Nephron progenitor cell (in vitro differentiated cells): Measurements from ENCODE around the gene HGS.
A peak's percentile ranks its signal among the peaks of the same experiment; 100 is the strongest.

Source experiments
- DNase-seq: peaks from one replicate; pipeline ENCODE4 v3.0.0; 2021
- H3K27ac Mint-ChIP-seq: 2 replicates; pipeline ENCODE4 v1.8.0; 2021; ENCODE audit warnings: mild to moderate bottlenecking, moderate library complexity, mixed read lengths
- H3K27me3 Mint-ChIP-seq: 2 replicates; pipeline ENCODE4 v1.8.0; 2021; ENCODE audit warnings: mild to moderate bottlenecking, low read depth, mixed read lengths; ENCODE audit not compliant: poor library complexity
- H3K36me3 Mint-ChIP-seq: 2 replicates; pipeline ENCODE4 v1.8.0; 2021; ENCODE audit warnings: low read depth, mixed read lengths
- H3K4me1 Mint-ChIP-seq: 2 replicates; pipeline ENCODE4 v1.8.0; 2021; ENCODE audit warnings: mixed read lengths
- H3K4me3 Mint-ChIP-seq: 2 replicates; pipeline ENCODE4 v1.8.0; 2021; ENCODE audit warnings: mild to moderate bottlenecking, moderate library complexity, mixed read lengths
- H3K9me3 Mint-ChIP-seq: 2 replicates; pipeline ENCODE4 v1.8.0; 2021; ENCODE audit warnings: mild to moderate bottlenecking, moderate library complexity, mixed read lengths
- CTCF ChIP-seq: fragments of 200-600 bp; sonication (generic); IDR thresholded peaks from 2 replicates; pipeline ENCODE4 v1.5.0; 2021; ENCODE audit warnings: antibody characterized with exemption

The HGS gene

GRCh38 chr17:81646869-81647600 is 36.8 kb upstream of the HGS start:
- no peak for DNase-seq
- H3K27ac Mint-ChIP-seq: no peak overlapping the region
- no peak overlapping the region for H3K4me3 Mint-ChIP-seq
- H3K4me1 Mint-ChIP-seq: peaks cover 5% of the 10 kb centered on the region
- H3K27me3 Mint-ChIP-seq: peaks cover 18% of the 10 kb centered on the region
- peaks cover 11% of the 10 kb centered on the region for H3K9me3 Mint-ChIP-seq
- no peak for TF ChIP-seq CTCF
- no peaks in the 10 kb centered on the region for H3K36me3 Mint-ChIP-seq

GRCh38 chr17:81647640-81648012 is 36.2 kb upstream of the HGS start:
- H3K4me3 Mint-ChIP-seq: no peak overlapping the region

GRCh38 chr17:81648013-81648706 is 35.7 kb upstream of the HGS start:
- Mint-ChIP-seq H3K27ac (no peak overlapping the region), H3K27me3 (peaks cover 18% of the 10 kb centered on the region), H3K4me3 (no peak overlapping the region), H3K36me3 (no peaks in the 10 kb centered on the region), H3K9me3 (peaks cover 11% of the 10 kb centered on the region), H3K4me1 (peaks cover 12% of the 10 kb centered on the region)
- DNase-seq: no peak
- no peak for TF ChIP-seq CTCF

More at GRCh38 chr17:81647640-81648012, 36.2 kb upstream of the HGS start:
- Mint-ChIP-seq H3K27ac (no peak overlapping the region), H3K27me3 (peaks cover 18% of the 10 kb centered on the region), H3K4me1 (peaks cover 6% of the 10 kb centered on the region), H3K9me3 (peaks cover 11% of the 10 kb centered on the region), H3K36me3 (no peaks in the 10 kb centered on the region)
- TF ChIP-seq CTCF: no peak
- DNase-seq: no peak

- Mint-ChIP-seq H3K9me3 (peaks cover 11% of the 10 kb centered on the region), H3K36me3 (no peaks in the 10 kb centered on the region), H3K4me3 (no peak overlapping the region), H3K27ac (no peak overlapping the region), H3K27me3 (peaks cover 18% of the 10 kb centered on the region), H3K4me1 (peaks cover 17% of the 10 kb centered on the region)
- no peak for TF ChIP-seq CTCF
- DNase-seq: no peak
Measured at GRCh38 chr17:81648707-81649085, 35.1 kb upstream of the HGS start.

- no peak overlapping the region for H3K27ac Mint-ChIP-seq
- no peaks in the 10 kb centered on the region for H3K36me3 Mint-ChIP-seq
- H3K27me3 Mint-ChIP-seq: peaks cover 18% of the 10 kb centered on the region
- no peak overlapping the region for H3K4me3 Mint-ChIP-seq
- peaks cover 11% of the 10 kb centered on the region for H3K9me3 Mint-ChIP-seq
- no peak for DNase-seq
- peaks cover 24% of the 10 kb centered on the region for H3K4me1 Mint-ChIP-seq
- TF ChIP-seq CTCF: no peak
Measured at GRCh38 chr17:81650951-81651350, 32.9 kb upstream of the HGS start.

- Mint-ChIP-seq H3K27ac (no peak overlapping the region), H3K9me3 (peaks cover 11% of the 10 kb centered on the region)
Measured at GRCh38 chr17:81651692-81652091, 32.1 kb upstream of the HGS start.

More at GRCh38 chr17:81651692-81652091, 32.1 kb upstream of the HGS start:
- Mint-ChIP-seq H3K36me3 (no peaks in the 10 kb centered on the region), H3K4me1 (peaks cover 24% of the 10 kb centered on the region), H3K4me3 (peak overlapping the region; percentile 22), H3K27me3 (peaks cover 18% of the 10 kb centered on the region)
- TF ChIP-seq CTCF: no peak
- no peak for DNase-seq
